ENCODE data around the gene CDH26.
A peak's percentile ranks its signal among the peaks of the same experiment; 100 is the strongest.

CDH26 gene

DNA sequence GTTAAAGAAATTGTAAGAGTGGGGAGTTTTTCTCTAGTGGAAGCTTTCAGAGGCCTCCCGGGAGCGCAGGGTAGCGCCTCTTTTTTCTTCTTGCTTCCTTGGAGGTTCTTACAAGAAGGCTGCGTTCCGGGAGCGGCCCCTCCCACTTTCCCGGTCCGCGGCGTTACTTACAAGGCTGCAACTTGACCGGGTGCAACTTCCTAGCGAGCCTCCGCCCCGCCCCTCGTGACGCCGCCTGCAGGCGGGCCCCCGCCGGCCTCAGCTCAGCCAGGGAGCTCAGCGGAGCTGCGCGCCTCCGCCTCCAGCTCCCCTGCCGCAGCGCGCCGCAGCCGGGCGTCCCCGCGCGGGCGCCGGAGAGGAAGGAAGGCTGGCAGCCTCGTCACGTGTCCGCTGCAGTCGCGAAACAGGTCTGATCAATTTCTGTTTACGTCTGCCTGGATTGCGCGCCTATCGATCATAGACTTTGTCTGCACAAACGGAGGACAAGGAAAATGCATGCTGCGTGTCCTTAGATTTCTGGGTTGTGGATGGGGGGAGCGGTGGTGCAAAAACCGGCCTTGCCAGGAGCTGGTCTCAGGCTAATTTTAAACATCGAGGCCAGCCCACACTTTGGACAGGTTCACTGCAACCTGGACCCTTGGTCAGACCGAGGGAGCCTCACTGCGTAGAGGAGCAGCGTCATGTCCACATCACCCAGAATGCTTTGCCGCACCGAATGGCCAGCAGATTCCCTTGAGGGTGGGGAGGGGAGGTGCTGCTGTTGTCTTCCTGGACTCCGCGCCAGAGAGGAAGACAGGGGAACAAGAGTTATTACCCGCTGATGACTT, 17.9 kb upstream of the CDH26 start, which contains the start of the genes FAM217B and PPP1R3D:
FAM217B (plus strand) TSS at position 261 of the 827 bp plus-strand sequence. CDS start 3,555 bp downstream, outside the sequence.
PPP1R3D (minus strand) TSS at position 177 of the 827 bp plus-strand sequence. CDS start 374 bp downstream, outside the sequence.
- H3K4me3 ChIP-seq (replicated peaks in 1 of 2; ENCODE audit: low read depth in 2 of 2, low read length in 2 of 2), result peak within 1 kb of the TSS; percentile 77 to 79
- TF ChIP-seq, protein P1, sequence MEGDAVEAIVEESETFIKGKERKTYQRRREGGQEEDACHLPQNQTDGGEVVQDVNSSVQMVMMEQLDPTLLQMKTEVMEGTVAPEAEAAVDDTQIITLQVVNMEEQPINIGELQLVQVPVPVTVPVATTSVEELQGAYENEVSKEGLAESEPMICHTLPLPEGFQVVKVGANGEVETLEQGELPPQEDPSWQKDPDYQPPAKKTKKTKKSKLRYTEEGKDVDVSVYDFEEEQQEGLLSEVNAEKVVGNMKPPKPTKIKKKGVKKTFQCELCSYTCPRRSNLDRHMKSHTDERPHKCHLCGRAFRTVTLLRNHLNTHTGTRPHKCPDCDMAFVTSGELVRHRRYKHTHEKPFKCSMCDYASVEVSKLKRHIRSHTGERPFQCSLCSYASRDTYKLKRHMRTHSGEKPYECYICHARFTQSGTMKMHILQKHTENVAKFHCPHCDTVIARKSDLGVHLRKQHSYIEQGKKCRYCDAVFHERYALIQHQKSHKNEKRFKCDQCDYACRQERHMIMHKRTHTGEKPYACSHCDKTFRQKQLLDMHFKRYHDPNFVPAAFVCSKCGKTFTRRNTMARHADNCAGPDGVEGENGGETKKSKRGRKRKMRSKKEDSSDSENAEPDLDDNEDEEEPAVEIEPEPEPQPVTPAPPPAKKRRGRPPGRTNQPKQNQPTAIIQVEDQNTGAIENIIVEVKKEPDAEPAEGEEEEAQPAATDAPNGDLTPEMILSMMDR (IDR thresholded peaks at IDR 0.05; ENCODE audit: low read depth, low read length), result no peak
- peak; percentile 97 to 98 for DNase-seq (ENCODE audit: low read depth in 2 of 2)

- no peak for DNase-seq (ENCODE audit: low read depth in 2 of 2)
- TF ChIP-seq, protein P1 (IDR thresholded peaks at IDR 0.05; ENCODE audit: low read depth, low read length), result no peak
- H3K4me3 ChIP-seq (replicated peaks in 1 of 2; ENCODE audit: low read depth in 2 of 2, low read length in 2 of 2), result peak overlapping the region; percentile 70 to 77
These were observed 17.3 kb upstream of the CDH26 start for GRCh38 chr20:59940956-59941294.

GRCh38 chr20:59942245-59942644, 16.0 kb upstream of the CDH26 start:
- TF ChIP-seq, protein P1 (IDR thresholded peaks at IDR 0.05; ENCODE audit: low read depth, low read length), result no peak
- no peak for DNase-seq (ENCODE audit: low read depth in 2 of 2)

DNA sequence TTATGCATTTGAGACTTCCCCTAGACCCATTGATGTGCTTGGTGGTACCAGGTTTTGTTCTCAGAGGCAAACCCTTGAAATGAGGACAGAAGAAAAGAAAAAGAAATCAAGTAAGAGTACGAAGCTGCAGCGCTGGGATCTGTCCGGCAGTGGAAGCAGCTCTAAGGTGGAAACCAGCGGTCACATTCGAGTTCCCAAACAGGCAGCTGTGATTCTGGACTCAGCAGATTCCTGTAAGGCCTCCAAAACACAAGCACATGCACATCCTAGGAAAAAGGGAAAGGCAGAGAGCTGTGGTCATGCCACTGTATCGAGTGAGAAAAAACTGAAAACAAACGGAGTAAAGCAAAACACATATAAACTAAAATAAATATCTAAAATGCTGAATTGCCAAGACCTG, 13.5 kb upstream of the CDH26 start:
- no peak for DNase-seq (ENCODE audit: low read depth in 2 of 2)
- TF ChIP-seq, protein P1 (IDR thresholded peaks at IDR 0.05; ENCODE audit: low read depth, low read length), result no peak
- no peak overlapping the region for H3K4me3 ChIP-seq (replicated peaks in 1 of 2; ENCODE audit: low read depth in 2 of 2, low read length in 2 of 2)

More at GRCh38 chr20:59942245-59942644, 16.0 kb upstream of the CDH26 start:
- H3K4me3 ChIP-seq (replicated peaks in 1 of 2; ENCODE audit: low read depth in 2 of 2, low read length in 2 of 2), result no peak overlapping the region

- TF ChIP-seq, protein P1 (IDR thresholded peaks at IDR 0.05; ENCODE audit: low read depth, low read length), result no peak
- peak in 1 of 2 donors; percentile 30 for DNase-seq (ENCODE audit: low read depth in 2 of 2)
- no peak overlapping the region for H3K4me3 ChIP-seq (replicated peaks in 1 of 2; ENCODE audit: low read depth in 2 of 2, low read length in 2 of 2)
These were observed 13.0 kb upstream of the CDH26 start for GRCh38 chr20:59945175-59945574.

DNA sequence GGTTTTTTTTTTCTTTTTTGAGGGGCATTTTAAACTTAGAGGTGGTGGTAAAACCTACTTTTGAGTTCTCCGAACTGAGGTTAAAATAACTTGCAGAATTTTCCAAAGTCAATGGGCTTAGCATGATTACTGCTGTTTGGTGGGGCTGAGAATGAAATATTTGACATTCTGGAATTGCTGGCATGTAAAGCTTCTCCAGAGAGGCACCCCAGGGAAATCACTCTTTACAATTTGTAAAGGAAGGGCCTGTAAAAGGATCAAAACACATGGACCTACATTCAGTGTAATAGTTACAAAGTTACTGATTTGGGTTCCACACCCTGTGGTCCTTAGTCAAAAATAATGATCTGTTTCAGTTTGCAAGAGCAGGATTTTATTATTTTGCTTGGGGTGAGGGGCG, 12.5 kb upstream of the CDH26 start:
- TF ChIP-seq, protein P1 (IDR thresholded peaks at IDR 0.05; ENCODE audit: low read depth, low read length), result no peak

More for the DNA sequence above, 12.5 kb upstream of the CDH26 start:
- H3K4me3 ChIP-seq (replicated peaks in 1 of 2; ENCODE audit: low read depth in 2 of 2, low read length in 2 of 2), result no peak overlapping the region
- peak in 1 of 2 donors; percentile 17 for DNase-seq (ENCODE audit: low read depth in 2 of 2)
